HG03280 (cell line): ENCODE data around the gene OR1G1.
"Not testable (repeated sequence)": the region's sequence is repeated elsewhere in the genome, so short reads cannot be mapped to it uniquely, and the experiment has no call there.

Experiments used
- ATAC-seq: cut with Tn5 transposase; IDR thresholded peaks from one replicate; pipeline ENCODE4 v1.9.1; 2021; ENCODE audit warnings: mild to moderate bottlenecking, moderate library complexity; ENCODE audit not compliant: unreplicated experiment

Gene OR1G1

DNA sequence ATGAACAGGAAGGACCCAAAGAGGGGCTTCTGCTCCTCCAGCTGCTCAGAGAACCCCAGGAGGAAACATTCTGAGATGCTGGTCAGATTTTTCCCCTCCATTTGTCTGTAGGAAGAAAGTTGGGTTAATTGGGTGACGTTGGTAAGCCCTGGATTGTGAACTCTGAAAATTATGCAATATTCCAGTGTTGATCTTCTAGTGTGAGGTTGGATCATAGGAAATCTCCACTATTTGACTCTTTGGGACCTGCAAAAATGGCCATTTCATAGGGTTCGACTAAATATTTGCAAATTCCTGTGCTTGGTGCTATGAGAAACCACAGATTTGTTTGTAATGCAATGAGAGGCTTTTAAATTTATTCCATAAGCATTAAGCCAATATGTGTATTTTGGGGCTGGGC is at the start of gene OR1G1:
TSS of gene OR1G1 (minus strand) at position 101 of the 400 bp plus-strand sequence. CDS start at position 101, 0 bp downstream.
- ATAC-seq, result no peak

DNA sequence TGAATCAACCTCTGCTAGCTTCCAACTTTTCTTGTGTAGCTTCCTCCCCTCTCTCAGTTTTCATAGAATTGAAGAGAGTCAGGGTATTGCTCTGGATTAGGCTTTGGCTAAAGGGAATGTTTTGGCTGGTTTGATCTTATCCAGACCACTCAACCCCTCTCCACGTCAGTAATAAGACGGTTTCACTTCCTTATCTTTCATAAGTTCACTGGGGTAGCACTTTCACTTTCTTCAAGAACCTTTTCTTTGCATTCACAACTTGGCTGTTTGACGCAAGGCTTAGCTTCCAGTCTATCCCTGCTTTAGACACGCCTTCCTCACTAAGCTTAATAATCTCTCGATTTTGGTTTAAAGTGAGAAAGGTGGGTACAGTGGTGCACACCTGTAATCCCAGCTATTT is 40.2 kb upstream of the OR1G1 start:
- ATAC-seq, result no peak

DNA sequence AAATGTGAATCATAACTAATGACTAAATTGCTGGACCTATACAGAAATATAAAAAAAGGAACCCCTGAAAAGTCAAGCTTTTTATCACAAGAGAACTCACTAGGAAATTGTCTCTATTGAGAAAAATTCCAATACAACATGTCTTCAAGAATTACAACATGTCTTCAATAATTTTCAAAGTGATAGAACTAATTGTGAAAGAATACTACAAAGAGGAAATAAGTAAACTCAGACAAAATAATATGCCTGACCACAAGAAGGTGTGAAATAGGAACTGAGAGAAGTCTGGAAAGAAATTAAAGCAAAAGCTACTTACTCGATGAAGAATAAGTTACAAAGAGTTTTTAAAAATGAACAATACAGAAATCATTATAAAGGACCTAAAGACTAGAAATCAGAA is 29.9 kb upstream of the OR1G1 start:
- no peak for ATAC-seq

DNA sequence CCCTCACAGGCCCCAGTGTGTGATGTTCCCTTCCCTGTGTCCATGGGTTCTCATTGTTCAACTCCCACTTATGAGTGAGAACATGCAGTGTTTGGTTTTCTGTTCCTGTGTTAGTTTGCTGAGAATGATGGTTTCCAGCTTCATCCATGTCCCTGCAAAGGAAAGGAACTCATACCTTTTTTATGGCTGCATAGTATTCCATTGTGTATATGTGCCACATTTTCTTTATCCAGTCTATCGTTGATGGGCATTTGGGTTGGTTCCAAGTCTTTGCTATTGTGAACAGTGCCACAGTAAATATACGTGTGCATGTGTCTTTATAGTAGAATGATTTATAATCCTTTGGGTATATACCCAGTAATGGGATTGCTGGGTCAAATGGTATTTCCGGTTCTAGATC is 10.1 kb upstream of the OR1G1 start:
- not testable (repeated sequence) for ATAC-seq

DNA sequence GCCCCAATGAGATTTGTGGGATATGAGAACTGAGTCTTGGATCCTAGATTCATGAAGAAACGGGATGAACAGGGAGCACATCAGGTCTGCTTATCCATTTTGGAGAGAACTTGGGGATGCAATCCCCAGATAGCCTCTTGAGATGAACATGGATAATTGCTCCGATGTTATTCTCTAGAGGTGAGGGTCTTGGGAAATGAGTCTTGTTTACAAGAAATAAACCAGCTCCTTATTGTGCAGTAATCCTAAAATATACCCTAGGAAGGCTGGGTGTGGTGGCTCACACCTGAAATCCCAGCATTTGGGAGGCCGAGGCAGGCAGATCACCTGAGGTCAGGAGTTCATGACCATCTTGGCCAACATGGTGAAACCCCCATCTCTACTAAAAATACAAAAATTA is 23.0 kb downstream of the OR1G1 start, which contains the start of gene OR1D2:
TSS of gene OR1D2 (minus strand) at position 101 of the 400 bp plus-strand sequence. CDS start 11,426 bp downstream, outside the sequence.
- no peak for ATAC-seq
